Spleen (tissue), 7 donors: Measurements from ENCODE around the gene MCTP1.

ENCODE experiments used
- CTCF ChIP-seq, 11 experiments: fragments of 200-600 bp in 7 of 11; fragments of 450-650 bp in 4 of 11; sonication (generic) in 4 of 11; IDR thresholded peaks in 8 of 11; conservative IDR thresholded peaks in 3 of 11; 1 replicate in 7 of 11; 2 replicates in 4 of 11; pipeline versions ENCODE4 v1.4.0 to v1.8.0; 2016 to 2021; ENCODE audit warnings: antibody characterized with exemption in 11 of 11, inconsistent platforms in 4 of 11, mild to moderate bottlenecking in 1 of 11
- POLR2A ChIP-seq, 3 donors: fragments of 450-650 bp; IDR thresholded peaks; one replicate each; pipeline ENCODE4 v1.5.1; 2017; ENCODE audit warnings: antibody characterized with exemption in 3 of 3, mild to moderate bottlenecking in 1 of 3
- donor health status: DM: no; HTN: no; CAD: no; lungs with moderate emphysema.
- donor health status: DM: no; HTN: no; CAD: no.
- donor health status: DM: no; HTN: no; CAD: no.

DNA sequence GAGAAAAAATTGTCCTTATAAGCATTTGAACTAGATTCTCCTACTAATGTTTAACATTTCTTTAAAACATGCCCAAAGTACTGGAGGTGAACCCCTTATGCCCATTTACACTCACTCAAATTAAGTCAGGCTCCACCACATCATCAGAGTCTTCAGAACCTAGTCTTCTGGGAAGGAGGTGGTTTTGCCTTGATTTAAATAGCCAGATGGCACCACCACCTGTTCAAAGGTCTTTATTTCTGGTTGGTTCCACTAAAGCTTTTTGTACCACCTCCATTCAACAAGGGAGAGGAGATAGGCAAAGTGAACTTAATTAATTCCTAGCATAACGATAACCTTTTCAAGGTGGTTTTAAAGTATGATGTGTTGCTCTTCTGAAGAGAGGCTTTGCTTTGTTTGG is 476.9 kb downstream of the MCTP1 start:
- TF ChIP-seq CTCF (IDR thresholded peaks at IDR 0.05 in 8 of 11, conservative IDR thresholded peaks at IDR 0.05 in 3 of 11) (no peak), POLR2A (IDR thresholded peaks at IDR 0.05) (no peak)
